Fibroblast of skin of scalp (primary cell): ENCODE data around the gene NDUFS3. TPM values are rescaled to one million over a fixed set of nuclear protein-coding genes. Genes with fewer than 3 reads are reported as not detected.
"Not testable (repeated sequence)": the region's sequence is repeated elsewhere in the genome, so short reads cannot be mapped to it uniquely, and the experiment has no call there.

Experiments used
- DNase-seq: peaks from one replicate; pipeline ENCODE4 v3.0.0-alpha.2; 2013
- polyA plus RNA-seq, 2 experiments: library from polyadenylated mRNA; unstranded; fragments of 120-200 nt; gene quantifications; one replicate each; pipeline ENCODE4 v1.2.1, GENCODE V29; 2013; ENCODE audit not compliant: insufficient read length in 2 of 2

NDUFS3 gene
- polyA plus RNA-seq (2013, experiment 1 of 2; ENCODE audit: insufficient read length) = 63.8 TPM
- 61.1 TPM for polyA plus RNA-seq (2013, experiment 2 of 2; ENCODE audit: insufficient read length)

DNA sequence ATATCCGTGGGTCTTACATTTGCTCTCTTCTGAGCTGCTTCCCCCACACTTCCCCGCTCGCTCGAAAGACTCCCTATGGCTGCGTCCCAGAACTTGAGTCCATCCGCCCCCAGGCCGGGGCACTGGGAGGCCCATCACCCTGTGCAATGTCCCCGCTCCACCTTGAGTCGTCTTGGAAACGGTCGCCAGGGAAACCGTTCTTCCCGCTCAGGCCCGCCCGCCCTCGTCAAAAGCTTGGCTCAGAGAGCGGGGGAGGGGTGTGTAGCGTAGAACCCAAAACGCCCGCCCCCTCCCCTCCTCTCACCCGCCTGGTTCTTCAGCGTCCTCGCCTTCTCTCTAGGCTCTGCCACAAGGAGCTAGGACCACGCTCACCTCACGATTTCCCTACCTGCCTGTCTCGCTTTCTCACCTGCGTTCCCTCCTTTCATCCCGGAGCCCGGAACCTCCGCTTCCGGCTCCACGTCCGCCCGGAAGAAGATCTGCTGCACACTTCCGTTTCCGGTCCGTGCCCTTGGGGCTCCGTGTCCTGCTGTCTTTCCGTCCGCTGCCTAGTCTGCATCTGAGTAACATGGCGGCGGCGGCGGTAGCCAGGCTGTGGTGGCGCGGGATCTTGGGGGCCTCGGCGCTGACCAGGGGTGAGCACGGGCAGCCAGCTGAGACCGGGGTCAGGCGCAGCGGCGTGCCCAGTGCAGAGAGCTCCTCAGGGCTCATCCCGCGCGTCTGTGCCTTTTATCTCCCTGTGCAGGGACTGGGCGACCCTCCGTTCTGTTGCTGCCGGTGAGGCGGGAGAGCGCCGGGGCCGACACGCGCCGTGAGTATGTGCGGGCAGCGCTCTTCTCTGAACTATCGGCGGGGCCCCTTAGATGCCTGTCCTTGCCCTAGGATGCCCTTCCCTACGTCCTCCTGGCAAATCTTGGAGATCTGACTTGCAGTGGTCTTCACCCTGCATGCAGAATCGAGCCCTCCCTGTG is at the start of gene NDUFS3, which contains the start of gene KBTBD4:
TSS of gene NDUFS3 (plus strand) at position 551 of the 971 bp plus-strand sequence. CDS start at position 569, 18 bp downstream.
TSS of gene KBTBD4 (minus strand) at position 447 of the 971 bp plus-strand sequence. CDS start at position 428, 19 bp downstream.
- DNase-seq = peak; percentile 88

DNA sequence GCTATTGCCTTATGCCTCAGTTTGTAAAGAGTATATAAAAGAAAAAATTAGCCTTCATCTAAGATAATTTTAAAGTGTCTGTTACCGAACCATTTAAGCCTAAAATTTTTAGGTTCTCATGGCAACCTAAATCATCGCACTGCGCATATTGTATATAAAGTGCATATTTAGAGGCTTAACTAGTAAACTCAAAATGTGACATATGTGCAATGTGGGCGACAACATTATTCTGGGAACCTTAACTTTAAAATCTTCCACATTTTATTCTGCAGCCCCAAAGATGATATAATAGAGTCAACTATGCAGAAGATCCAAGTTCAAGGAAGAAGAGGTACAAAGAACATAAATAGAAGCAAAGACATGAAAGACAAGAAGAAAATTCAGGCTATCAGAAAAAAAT is 48.9 kb upstream of the NDUFS3 start:
- DNase-seq = no peak

GRCh38 chr11:47530721-47531120 is 48.2 kb upstream of the NDUFS3 start:
- DNase-seq = not testable (repeated sequence)

DNA sequence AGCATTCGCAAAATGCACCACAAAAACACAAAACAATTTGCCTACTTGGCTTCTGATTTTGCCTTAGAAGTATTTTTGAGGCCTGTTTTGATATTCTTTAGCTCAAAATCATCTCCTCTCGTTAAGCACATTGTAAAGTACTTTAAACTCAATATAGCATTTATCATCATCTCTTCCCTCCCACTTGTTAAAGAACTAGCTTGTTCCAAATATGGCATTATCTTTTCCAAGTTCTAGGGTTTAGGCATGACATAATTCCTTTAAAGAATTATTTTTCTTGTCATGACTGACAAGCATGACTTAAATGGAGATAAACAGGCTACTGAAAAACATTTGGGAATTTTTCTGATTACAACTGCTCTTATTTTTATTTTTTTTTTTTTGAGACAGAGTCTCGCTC is 47.2 kb upstream of the NDUFS3 start:
- DNase-seq = no peak

DNA sequence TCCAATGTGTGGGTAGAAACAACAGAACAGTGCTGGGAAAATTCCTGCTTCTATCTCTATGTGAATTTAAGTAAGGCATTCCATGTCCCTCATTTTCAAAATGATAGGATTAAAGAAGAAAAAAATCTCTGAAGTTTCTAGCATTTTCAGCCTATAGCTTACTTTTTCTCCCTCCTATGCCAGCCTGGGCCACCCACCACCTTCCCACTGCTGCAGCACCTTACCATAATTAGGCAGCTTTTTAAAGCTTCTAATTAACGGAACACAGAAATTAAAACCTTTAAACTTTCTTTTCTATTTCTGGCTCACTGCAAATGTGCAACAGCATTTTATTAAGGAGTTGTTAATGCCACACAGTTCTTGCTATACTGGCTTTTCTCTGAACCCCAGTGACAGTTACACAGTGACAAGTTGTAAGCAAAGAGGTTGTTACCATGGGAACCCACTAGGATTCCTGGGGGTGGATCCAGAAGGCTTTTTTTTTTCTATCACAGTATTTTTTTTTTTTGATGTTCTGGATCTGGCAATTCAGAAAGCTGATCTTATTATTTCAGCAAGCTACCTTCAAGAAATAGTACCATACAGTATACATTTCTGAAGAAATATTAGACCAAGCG is 46.2 kb upstream of the NDUFS3 start:
- DNase-seq = peak; percentile 30

- DNase-seq = peak; percentile 86
Measured at GRCh38 chr11:47533690-47534151, 45.2 kb upstream of the NDUFS3 start.

GRCh38 chr11:47534704-47535251 is 44.1 kb upstream of the NDUFS3 start:
- DNase-seq = no peak

GRCh38 chr11:47536915-47537314 is 42.0 kb upstream of the NDUFS3 start:
- DNase-seq = no peak

DNA sequence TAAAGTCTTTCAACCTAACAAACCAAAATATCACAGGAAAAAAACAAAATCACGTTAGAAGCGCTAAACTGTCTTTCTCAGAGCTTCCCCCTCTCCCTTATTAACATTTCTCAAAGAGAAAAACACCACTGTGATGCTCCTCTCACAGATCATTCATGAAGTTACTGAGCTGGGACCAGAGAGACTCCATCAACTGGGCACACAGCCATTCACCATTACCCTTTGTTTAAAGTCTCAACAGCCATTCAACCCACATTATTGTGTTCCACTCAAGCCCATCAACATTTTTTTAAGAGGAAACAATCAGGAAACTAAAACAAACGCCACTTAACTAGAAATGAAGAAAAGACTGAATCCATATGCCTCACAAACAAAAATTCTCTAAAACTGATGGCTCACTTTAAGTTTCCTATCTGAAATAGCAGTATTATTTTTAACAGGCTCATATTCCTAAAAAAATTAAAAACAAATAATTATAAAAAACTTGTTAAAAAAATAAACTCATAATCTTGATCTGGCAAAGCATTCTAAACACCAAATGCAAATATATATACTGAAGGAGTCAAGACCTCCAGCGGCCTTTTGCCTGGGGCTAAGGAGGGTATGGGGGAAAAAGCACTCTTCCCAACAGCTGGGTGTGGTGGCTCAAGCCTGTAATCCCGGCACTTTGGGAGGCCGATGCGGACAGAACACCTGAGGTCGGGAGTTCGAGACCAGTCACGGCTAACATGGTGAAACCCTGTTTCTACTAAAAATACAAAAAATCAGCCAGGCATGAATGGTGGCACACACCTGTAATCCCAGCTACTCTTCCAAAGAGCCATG is 39.9 kb upstream of the NDUFS3 start:
- DNase-seq = no peak

GRCh38 chr11:47539681-47540039 is 39.2 kb upstream of the NDUFS3 start:
- DNase-seq = no peak

DNA sequence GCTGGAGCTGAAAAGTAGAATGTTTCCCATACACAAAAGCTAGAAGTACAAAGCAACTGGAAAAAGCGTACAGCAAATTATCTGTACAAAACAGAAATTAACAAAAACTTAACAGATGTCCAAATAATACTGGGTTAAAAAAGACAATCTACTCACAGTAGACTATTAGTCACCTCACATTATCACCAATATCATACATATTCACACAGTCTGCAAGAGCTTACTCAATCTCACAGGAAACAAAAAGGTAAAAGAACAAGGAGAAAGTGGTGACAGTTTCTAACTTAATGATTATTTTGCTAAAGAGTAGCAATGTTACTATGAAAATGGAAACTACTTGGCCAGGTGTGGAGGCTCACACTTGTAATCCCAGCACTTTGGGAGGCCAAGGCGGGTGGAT is 37.8 kb upstream of the NDUFS3 start:
- no peak for DNase-seq

DNA sequence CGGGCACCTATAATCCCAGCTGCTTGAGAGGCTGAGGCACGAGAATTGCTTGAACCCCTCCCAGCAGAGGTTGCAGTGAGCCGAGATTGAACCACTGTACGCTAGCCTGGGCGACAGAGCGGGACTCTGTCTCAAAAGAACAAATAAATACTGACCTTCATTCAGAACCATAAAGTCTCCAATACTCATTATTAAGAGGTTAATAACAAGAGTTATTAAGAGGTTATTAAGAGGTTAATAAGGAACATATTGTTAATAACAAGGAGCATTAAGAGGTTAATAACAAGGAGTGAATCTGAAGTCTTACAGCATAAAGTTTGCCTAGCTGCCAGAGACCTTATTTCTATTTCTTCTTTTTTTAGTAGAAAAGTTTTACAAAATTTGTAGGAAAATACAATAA is 33.6 kb upstream of the NDUFS3 start:
- DNase-seq = no peak

- DNase-seq = not testable (repeated sequence)
Measured at GRCh38 chr11:47546274-47546673, 32.6 kb upstream of the NDUFS3 start.

GRCh38 chr11:47550288-47551047 is 28.4 kb upstream of the NDUFS3 start:
- no peak for DNase-seq

- peak; percentile 17 for DNase-seq
Measured at GRCh38 chr11:47551086-47551485, 27.8 kb upstream of the NDUFS3 start.

GRCh38 chr11:47552056-47552565 is 26.8 kb upstream of the NDUFS3 start:
- peak; percentile 59 for DNase-seq

- peak; percentile 92 for DNase-seq
Measured at GRCh38 chr11:47552566-47553405, 26.1 kb upstream of the NDUFS3 start, which contains the start of gene CELF1. TSS of gene CELF1 (minus strand) at chr11:47553132. CDS start at chr11:47499523, 53,609 bp downstream.

DNA sequence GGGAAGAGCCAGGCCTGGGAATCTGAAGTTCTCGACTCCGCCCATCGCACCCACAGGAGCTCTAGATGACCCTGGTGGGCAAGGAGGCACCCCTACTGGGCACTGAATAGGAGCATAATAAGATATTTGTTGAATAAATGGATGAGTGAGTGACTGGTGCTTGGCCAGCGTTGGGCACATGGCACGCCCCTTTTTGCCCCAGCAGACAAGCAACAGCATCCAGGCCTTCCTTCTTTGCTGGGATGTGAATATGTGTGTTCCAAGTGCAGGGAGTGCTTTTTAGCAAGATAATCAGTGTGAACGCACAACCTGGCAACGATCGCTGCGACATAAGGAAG is 25.5 kb upstream of the NDUFS3 start:
- DNase-seq = no peak

- DNase-seq = not testable (repeated sequence)
Measured at GRCh38 chr11:47557004-47557403, 21.9 kb upstream of the NDUFS3 start.

DNA sequence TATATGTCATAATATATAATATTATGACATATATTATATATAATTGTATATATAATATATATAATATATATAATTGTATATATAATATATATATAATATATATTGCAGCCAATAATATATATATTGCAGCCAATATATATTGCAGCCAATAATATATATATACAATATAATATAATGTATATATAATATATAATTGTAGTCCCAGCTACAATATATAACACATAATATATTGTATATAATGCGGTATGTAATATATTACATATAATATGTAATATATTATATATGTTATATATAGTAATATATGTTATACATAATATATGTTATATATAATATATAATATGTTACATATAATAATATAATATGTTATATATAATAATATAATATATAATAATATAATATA is 20.2 kb upstream of the NDUFS3 start:
- no peak for DNase-seq
